ENCODE data around the gene HMG20A.

- TF ChIP-seq POLR2A (IDR thresholded peaks at IDR 0.05), result no peak
- no peak for TF ChIP-seq CTCF (IDR thresholded peaks at IDR 0.05 in 8 of 11, conservative IDR thresholded peaks at IDR 0.05 in 3 of 11)
These were observed 34.3 kb downstream of the HMG20A start for GRCh38 chr15:77454951-77455350.
